HL-60 (cell line): ENCODE measurements around the gene IFNG-AS1.

Experiments used
- DNase-seq, 2 experiments: peaks; one replicate each; pipeline ENCODE4 v3.0.0-alpha.2; 2010 to 2020; ENCODE audit warnings: low read depth in 1 of 2, low spot score in 1 of 2
- H3K27ac ChIP-seq: fragments of 250-450 bp; sonication (Bioruptor Pico); replicated peaks from 2 replicates; pipeline ENCODE4 v1.5.1; 2020; ENCODE audit warnings: mild to moderate bottlenecking, moderate library complexity
- H3K27me3 ChIP-seq: fragments of 250-450 bp; sonication (Bioruptor Pico); 2 replicates; pipeline ENCODE4 v1.5.1; 2021; ENCODE audit warnings: mild to moderate bottlenecking, moderate library complexity; ENCODE audit not compliant: insufficient read depth, poor library complexity, severe bottlenecking
- H3K4me3 ChIP-seq: replicated peaks from 2 replicates; pipeline ENCODE4 v1.5.1; 2011; ENCODE audit warnings: mild to moderate bottlenecking, control low read depth, low read length; ENCODE audit not compliant: insufficient read depth
- GABPA ChIP-seq: IDR thresholded peaks from 2 replicates; pipeline ENCODE4 v1.6.1; 2012; ENCODE audit warnings: low read depth
- POLR2AphosphoS5 ChIP-seq: IDR thresholded peaks from 2 replicates; pipeline ENCODE4 v1.6.1; 2012; ENCODE audit warnings: low read depth
- SPI1 ChIP-seq: IDR thresholded peaks from 2 replicates; pipeline ENCODE4 v1.6.1; 2012; ENCODE audit warnings: low read depth, mild to moderate bottlenecking, borderline replicate concordance
- TF ChIP-seq, protein P1 (sequence below): IDR thresholded peaks from one replicate; pipeline ENCODE4 v1.5.1; 2011; ENCODE audit warnings: low read length, control low read depth, inconsistent platforms; ENCODE audit not compliant: insufficient read depth
- TF ChIP-seq, protein P2 (sequence below): IDR thresholded peaks from 2 replicates; pipeline ENCODE4 v1.6.1; 2012; ENCODE audit warnings: low read depth; ENCODE audit not compliant: insufficient replicate concordance

IFNG-AS1 gene

DNA sequence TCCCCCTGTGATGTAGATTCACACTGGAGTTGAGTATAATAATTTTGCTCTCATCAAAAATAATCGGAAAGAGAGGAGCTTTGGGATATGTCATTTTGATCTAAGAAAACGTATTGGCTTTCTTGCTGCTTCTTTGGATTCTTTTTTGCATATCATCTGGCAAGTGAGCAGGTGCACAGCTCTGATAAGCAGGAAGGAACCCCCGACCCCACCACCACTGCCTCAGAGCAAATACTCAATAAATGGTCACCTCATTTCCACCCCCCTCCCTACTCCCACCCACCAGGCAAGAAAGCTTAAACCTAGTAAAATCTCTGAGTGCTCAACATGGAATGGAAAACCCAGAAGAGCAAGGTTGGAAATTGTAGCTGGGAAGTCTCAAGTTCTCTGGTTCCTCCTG is 49.4 kb downstream of the IFNG-AS1 start:
- no peak for DNase-seq
- Histone ChIP-seq H3K27ac (no peak overlapping the region), H3K27me3 (no peaks in the 10 kb centered on the region), H3K4me3 (no peak overlapping the region)
- TF ChIP-seq GABPA, result no peak
- TF ChIP-seq, protein P1, sequence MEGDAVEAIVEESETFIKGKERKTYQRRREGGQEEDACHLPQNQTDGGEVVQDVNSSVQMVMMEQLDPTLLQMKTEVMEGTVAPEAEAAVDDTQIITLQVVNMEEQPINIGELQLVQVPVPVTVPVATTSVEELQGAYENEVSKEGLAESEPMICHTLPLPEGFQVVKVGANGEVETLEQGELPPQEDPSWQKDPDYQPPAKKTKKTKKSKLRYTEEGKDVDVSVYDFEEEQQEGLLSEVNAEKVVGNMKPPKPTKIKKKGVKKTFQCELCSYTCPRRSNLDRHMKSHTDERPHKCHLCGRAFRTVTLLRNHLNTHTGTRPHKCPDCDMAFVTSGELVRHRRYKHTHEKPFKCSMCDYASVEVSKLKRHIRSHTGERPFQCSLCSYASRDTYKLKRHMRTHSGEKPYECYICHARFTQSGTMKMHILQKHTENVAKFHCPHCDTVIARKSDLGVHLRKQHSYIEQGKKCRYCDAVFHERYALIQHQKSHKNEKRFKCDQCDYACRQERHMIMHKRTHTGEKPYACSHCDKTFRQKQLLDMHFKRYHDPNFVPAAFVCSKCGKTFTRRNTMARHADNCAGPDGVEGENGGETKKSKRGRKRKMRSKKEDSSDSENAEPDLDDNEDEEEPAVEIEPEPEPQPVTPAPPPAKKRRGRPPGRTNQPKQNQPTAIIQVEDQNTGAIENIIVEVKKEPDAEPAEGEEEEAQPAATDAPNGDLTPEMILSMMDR, result no peak
- TF ChIP-seq, protein P2, sequence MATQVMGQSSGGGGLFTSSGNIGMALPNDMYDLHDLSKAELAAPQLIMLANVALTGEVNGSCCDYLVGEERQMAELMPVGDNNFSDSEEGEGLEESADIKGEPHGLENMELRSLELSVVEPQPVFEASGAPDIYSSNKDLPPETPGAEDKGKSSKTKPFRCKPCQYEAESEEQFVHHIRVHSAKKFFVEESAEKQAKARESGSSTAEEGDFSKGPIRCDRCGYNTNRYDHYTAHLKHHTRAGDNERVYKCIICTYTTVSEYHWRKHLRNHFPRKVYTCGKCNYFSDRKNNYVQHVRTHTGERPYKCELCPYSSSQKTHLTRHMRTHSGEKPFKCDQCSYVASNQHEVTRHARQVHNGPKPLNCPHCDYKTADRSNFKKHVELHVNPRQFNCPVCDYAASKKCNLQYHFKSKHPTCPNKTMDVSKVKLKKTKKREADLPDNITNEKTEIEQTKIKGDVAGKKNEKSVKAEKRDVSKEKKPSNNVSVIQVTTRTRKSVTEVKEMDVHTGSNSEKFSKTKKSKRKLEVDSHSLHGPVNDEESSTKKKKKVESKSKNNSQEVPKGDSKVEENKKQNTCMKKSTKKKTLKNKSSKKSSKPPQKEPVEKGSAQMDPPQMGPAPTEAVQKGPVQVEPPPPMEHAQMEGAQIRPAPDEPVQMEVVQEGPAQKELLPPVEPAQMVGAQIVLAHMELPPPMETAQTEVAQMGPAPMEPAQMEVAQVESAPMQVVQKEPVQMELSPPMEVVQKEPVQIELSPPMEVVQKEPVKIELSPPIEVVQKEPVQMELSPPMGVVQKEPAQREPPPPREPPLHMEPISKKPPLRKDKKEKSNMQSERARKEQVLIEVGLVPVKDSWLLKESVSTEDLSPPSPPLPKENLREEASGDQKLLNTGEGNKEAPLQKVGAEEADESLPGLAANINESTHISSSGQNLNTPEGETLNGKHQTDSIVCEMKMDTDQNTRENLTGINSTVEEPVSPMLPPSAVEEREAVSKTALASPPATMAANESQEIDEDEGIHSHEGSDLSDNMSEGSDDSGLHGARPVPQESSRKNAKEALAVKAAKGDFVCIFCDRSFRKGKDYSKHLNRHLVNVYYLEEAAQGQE, result no peak
- TF ChIP-seq POLR2AphosphoS5, result no peak
- no peak for TF ChIP-seq SPI1

DNA sequence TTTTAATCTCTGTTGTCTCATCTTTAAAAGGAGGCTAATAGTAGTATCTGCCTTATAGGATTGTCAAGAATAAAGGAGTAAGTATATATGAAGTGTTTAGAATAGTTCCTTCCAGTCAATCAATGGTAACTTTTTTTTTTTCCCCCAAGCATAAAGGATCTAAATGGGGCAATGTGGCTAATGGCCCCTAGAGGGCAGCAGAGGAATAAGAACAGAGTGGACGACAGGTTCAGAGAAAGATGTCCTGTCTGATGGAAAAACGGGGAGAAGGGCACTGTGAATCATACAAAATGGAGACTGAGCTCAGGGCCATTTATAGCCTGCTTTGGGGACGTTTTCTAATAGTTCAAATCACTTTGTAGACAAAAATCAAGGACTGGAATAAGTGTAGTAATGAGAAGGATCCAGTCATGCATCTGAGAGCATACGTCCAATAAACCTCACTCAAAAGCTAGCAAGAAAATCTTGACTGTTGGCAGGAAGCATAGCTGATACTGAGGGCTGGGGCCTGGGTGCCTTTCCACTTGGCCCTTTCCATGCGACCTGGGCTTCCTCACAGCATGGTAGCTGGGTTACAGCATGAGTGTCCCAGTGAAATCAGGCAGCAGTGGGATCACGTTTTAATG is 51.3 kb downstream of the IFNG-AS1 start:
- TF ChIP-seq SPI1, result no peak
- TF ChIP-seq, protein P1, result peak; percentile 82
- DNase-seq, result peak; percentile 8 to 52
- no peak overlapping the region for H3K4me3 ChIP-seq
- H3K27me3 ChIP-seq, result no peaks in the 10 kb centered on the region
- H3K27ac ChIP-seq, result no peak overlapping the region

DNA sequence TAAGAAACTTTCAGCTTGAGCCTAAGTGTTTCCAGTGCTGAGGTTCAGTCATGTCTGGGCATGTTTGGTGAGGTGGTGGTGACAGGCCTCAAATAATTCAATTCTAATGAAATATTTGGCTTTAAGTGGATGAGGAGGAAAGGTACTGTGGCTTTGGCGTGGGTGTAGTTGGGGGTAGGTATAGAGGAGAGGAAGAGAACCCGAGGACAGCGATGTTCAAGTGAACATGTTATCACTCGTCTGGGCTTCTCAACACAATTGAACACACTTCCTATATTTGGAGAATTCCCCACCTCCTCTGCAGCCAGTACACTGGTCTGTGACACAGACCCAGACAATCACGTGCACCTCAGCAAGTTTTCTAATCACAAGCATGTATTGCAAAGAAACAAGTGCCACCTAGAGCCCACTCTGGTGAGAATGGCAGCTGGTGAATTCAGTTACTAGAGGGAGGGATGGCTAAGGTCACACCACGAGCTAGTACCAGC is 53.0 kb downstream of the IFNG-AS1 start:
- H3K27ac ChIP-seq, result no peak overlapping the region
- no peak for DNase-seq
- TF ChIP-seq POLR2AphosphoS5, result no peak
- no peak for TF ChIP-seq SPI1
- TF ChIP-seq GABPA, result no peak
- TF ChIP-seq, protein P2, result no peak
- TF ChIP-seq, protein P1, result no peak

DNA sequence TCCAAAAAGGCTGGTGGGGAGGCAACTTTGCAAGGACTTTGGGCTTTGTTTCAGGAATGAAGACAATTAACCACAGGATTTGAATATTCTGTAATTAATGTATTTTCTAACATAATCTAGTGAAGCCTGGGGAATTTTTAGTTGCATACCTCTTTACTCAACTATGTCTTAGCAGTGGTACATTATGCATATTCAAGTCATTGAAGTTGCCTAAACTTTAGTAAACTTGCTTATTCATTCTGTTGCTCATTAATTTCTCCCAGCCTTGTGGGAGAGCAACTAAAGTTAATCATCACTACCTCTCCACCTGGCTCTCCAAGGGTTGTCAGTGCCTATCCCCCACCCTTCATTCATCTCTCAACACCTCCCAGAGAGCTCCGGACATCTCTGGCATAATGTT is 54.2 kb downstream of the IFNG-AS1 start:
- DNase-seq, result no peak
- TF ChIP-seq, protein P2, result no peak
- no peak for TF ChIP-seq SPI1
- TF ChIP-seq GABPA, result no peak
- Histone ChIP-seq H3K27ac (no peak overlapping the region), H3K27me3 (no peaks in the 10 kb centered on the region), H3K4me3 (no peak overlapping the region)

More for the DNA sequence above, 53.0 kb downstream of the IFNG-AS1 start:
- no peaks in the 10 kb centered on the region for H3K27me3 ChIP-seq
- no peak overlapping the region for H3K4me3 ChIP-seq
